RPMI7951 (cell line): ENCODE results near the gene PHLDA3. TPM values are rescaled to one million over a fixed set of nuclear protein-coding genes. Genes with fewer than 3 reads are reported as not detected.

Experiments used
- DNase-seq: peaks from one replicate; pipeline ENCODE4 v3.0.0-alpha.2; 2012; ENCODE audit warnings: low read depth
- total RNA-seq: library from RNA; depleted of rRNA; stranded (reverse); fragments of >200 nt; shearing (Covaris generic); gene quantifications from 2 replicates; pipeline ENCODE4 v1.2.3, GENCODE V29; 2014

Gene PHLDA3
- total RNA-seq, 1 experiment from 2014 or later = 6.4 TPM

DNA sequence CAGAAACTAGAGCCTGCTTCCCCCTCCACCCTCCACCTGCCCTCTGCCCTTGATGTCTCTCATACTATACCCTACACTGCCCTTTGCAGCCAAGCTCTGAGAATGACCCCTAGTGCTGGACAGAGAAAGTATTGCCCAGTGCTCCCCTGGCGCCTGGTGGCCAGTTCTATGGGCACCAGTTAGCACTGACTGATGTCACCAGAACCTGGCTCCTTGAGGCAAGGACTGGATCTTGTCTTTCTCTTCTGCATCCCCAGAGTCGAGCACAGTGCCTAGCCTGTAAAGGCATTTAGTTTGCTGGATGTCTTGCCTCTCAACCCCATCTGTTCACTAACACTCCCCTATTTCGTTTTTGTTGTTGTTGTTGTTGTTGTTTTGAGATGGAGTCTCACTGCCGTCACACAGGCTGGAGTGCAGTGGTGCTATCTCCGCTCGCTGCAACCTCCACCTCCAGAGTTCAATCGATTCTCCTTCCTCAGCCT is 5.9 kb downstream of the PHLDA3 start:
- DNase-seq = no peak

DNA sequence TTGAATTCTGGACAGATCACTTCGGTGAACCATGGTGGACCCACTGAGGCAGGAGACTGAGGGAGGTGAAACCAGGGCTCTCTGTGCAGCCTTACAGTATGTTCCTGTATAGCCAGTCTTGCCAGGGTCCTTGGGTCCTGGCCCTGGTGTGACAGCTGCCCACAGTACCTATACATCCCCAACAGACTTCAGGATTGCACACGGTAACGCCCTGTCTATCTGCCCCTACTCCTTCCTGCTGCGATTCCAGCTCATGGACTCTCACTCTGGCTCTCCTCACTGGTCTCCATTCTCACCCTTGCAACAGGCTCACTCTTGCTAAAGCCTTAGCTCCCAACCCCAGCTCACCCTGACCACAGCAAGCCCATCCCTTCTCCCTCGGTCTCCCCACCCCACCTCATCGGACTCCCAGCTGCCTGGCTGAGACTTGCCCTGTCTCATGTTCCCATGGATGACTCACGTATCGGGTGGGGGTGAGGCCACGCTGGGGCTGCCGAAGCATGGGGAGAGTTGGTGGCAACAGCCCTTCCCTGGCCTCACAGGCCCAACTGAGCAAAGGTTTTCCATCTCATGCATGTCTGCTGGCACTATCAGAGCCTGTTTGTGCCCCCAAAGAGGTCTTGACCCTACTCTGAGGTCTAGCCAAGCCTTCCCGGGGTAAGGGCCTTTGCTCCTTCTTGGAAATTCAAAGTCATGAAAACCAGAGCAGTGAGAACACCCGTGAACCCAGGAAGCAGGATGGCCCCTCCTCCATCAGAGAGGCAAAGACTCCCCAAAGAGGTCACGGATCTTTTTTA is 7.1 kb downstream of the PHLDA3 start:
- peak; percentile 96 for DNase-seq

DNA sequence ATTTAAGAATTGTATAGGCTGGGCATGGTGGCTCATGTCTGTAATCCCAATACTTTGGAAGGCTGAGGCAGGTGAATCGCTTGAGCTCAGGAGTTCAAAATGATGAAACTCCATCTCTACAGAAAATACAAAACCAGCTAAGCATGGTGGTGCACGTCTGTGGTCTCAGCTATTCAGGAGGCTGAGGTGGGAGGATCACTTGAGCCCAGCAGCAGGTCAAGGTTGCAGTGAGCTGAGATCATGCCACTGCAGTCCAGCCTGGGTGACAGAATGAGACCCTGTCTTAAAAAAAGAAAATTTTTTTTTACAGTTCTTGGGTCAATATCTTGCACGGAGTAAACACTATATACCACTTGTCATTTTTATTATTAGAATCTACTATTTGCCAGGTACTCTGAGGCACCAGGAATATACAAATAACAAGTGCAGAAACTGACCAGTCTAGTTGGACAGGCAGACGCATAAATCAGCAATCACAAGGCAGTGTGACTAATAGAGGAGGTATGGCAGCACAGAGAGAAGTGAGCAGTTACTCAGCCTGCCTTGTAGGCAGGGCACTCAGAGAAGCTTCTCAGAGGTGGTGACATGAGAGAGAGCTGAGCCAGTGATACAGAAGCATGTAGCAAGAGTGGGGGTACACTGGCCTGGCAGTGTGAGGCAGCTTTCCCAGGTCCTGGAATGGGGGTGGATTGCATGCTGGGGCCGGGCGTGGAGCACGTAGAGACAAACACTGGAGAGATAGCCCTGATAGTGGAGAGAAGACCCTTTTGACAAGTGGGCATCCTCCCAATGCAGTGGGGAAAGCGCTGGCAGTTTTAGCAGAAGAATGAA is 8.0 kb downstream of the PHLDA3 start:
- peak; percentile 91 for DNase-seq

DNA sequence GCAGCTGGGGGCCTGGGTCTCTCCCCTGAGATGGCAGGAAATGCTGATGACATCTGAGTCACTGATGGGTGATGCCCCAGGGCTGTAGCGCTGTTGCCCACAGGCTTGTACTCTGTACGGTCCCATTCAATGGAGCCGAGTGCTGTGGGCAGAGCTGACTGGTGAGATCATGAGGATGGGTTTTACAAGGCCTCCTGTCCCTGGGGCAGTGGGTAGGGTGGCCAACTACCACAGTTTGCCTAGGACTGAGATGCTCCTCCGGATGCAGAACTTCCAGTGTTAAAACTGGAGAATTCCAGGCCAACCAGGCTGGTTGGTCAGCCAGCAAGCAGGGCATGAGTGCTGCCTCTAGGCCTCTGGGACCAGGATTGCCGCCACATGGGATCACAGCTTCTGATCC is 9.2 kb downstream of the PHLDA3 start:
- DNase-seq = no peak

DNA sequence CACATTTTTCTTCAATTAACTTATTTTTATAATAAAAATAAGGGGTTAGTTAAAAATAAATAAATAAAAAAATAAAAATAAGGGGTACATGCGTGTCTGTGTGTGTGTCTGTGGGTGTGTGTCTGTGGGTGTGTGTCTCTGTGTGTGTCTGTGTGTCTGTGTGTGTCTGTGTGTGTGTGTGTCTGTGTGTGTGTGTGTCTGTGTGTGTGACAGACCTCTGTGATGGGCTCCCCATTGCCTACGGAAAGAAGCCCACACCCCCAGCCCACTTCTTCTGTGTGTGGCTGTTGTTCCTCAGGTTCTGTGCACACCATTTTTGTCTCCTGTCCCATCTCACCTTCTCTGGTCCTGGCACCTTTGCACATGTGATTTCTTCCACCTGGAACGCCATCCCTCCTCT is 9.9 kb downstream of the PHLDA3 start:
- DNase-seq = no peak

DNA sequence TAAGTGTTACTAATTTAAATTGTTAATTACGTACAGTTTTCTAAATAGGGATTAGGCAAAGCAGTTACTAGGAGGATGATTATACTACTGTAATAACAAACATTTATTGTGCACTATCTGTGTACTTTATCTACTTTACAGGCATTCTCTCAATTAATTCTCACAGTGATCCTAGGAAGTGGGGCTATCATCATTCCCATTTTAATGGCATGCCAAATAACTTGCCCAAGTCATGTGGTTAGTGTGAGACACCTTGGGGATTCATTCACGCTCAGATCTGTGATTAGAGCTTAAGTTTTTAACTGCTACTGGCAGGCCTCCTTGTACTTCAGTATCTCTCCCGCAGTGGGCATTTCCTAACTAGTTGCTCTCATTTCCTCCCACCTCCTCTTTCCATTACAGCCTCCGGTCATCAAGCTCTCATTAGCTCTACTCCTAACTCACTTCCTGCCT is 11.5 kb downstream of the PHLDA3 start:
- no peak for DNase-seq

DNA sequence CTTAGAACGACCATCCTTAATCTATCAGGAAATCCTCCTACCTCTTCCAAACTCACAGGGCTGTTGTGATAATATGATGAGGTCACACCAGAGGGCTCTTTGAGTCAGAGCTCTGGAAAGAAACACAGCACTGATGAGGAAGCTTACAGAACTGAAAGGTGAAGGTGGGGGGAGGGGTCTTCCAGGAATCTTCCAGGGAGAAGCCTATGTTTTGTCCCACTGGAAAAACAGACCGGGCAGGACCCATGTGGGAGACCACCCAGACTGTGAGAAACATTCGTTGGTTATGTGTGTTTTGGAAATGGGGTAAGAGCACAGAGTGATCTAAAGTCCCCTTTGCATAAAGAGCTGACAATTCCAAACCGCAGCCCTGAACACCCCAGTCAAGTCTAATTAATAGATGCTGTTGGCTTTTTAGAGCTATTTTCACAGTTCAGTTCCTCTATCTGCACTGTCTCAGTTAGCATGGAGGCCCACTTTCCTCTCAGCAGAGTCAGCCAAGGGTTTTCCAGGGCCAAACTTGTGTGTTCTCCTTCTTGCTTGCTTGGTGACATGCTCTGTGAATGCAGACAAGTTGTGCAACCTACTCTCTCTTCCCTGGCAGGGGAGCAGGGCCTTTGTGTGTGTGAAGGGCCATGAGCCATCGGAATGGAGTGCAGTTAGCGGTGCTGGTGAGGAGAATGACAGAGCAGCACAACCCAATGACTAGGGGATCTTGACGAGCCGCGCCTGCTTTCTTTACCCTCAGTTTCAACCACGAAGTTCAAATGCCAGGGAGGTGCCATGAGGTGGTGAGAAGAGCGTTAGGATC is 12.3 kb downstream of the PHLDA3 start:
- DNase-seq = peak; percentile 85

DNA sequence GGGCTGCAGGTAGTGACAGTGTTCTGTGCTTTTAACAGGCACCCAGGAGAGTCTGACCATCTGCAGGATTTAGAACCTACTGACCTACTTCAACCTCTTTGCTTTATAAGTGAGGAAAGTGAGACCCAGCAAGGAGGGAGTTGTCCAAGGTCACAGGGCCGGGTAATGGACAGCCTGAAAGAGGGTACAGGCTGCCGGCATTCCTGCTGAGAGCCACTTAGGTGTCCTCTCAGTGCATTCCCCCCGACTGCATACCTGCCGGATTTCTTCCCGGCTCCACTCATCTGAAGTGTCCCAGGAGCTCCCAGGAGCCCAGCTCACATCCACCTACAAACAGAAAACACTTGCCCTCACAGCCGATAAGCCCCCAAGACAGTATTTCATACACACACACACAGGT is 13.9 kb downstream of the PHLDA3 start:
- no peak for DNase-seq

DNA sequence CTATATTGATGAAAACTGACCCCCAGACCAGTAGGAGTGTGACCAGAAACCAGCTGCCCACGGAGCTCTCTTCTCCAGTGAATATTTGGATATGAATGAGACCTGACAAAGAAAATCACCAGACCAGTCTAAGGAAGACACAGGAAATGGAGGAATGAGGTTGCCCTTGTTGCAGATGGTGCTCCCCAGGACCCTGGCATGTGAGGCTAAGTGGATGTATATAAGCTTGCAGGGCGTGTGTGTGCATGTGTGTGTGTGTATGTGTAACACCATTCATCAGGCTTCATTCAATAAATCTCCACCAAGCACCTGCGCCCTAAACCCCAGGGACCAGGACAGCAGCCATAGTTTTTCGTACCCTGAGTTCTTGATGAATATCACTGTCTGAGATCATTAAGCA is 14.4 kb downstream of the PHLDA3 start:
- DNase-seq = no peak

DNA sequence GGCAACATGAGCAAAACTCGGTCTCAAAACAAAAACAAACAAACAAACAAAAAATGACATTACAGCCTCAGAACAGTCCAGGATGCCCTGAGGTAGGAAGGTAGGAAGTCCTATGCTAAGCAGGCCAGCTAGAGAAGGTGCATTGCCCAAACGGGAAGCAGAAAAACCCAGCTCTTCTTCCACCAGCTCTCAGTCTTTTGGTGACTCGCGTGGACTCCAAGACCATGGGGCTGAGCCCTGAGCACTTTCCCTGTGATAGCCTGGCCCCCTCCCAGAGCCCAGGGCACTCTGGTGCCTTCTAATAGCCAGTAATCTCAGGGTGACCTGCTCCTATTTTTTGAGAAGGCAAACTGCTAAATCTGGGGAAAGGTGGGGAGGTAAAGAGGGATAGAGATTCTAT is 16.1 kb downstream of the PHLDA3 start:
- DNase-seq = no peak

DNA sequence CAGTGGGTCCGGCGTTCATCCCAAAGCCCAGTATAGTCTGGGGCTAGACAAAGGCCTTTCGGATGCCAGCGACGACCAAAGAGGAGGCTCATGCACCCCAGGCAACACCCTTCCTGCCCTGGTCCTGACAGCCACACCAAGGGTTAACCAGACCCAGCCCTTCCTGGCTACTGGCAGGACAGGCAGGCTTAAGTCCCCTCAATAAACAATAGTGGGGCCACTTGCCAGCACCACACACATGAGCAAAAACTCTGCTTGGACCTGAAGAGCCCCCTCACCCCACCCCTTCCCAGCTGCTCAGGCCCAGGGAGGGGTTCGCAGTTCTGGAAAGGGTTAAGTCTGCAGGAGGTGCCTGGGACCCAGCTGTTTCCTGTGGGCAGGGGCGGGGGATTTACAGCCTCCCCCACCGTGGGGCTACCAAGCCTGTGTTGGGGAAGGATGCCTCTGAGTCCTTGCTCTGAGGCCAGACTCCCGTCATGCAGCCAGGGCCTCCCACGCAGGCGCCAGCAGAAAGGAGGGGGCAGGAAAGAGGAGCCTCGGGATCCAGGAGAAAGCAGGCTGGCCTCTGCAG is 18.2 kb downstream of the PHLDA3 start:
- peak; percentile 83 for DNase-seq

DNA sequence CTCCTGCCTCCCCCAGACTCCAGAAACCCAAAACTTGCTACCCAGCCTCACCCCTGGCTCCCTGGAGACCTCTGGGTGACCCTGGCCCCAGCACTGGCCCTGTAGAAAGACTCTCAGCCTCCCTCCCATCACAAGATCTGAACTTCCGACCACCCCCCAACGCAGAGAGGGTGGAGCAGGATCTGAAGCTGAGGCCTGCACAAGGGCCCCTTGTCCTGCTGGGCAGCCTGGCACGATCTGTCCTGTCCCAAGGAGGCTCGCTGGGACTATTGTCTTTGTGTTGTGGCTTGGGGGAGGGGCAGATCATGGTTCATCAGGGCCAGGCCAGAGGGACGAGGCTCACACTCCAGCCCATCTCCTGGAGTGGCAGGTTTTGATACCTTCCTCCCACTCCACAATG is 20.0 kb downstream of the PHLDA3 start:
- no peak for DNase-seq

DNA sequence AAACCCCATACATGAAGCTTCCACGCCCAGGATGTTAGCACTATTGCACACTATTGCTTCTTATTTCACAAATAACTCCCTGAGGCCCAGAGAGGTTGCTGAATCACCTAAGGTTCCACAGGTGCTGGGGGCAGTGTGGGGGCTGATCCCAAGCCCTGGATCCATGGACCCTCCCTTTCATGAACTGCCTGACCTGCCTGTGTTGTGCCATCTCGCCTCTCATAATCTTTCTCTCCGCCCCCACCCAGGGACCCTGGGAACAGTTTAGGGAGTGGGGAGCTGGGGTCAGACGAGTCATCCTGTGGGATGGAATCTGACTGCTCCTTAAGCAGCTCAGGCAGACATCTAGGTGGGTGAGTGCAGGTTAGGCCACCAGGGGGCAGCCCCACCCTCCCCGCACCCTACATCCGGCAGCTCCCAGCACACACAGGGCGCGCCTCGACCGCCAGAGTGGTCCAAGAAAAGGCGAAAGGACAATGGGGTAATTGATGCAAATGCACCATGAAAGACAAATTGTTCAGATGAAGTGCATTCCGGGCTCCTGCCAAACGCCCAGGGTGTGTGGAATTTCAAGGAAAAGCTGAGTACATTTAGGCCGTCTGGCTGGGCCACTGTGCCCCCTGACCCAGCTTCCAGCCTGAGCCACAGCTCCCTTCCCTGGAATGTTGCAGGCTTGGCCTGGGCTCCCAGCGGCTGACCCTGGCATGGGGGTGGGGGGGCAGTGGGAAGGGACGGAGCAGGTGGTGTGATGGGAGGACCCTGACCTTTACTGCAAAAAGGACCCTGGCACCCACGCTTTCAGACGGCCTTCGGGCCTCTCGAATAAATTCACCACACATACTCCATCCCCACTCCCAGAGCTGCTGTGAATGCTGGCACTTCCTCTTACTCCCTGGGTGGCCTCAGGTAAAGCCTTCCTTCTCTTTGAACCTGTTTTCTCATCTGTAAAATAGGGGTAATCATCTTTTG is 20.8 kb downstream of the PHLDA3 start:
- peak; percentile 72 for DNase-seq

DNA sequence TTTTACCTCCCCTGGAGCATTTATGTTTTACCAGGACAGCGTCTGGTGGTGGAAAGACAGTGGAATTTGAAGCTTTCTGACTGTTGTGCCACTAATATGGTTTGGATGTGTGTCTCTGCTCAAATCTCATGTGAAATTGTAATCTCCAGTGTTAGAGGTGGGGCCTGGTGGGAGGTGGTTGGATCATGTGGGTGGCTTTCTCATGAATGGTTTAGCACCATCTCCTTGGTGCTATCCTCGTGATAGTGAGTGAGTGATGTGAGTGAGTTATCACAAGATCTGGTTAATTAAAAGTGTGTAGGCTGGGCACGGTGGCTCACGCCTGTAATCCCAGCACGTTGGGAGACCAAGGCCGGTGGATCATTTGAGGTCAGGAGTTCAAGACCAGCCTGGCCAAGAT is 23.7 kb downstream of the PHLDA3 start:
- no peak for DNase-seq

DNA sequence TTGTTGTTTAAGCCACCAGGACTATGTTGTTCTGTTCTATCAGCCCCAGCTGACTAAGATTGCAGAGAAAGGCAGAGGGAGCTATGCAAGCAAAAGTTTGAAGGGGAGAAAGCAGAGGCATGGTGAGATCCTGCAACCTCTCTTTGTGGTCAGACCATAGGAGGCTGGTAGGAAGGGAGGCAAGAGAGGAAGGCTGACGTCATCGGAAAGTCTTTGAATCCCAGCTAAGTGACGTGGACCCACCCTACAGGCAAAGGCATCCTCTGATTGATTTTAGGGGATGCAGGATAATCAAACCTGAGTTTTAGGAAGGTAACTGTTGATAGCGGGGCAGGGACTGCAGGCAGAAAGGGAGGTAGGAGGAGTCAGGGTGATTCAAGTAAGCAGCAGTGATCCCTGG is 24.2 kb downstream of the PHLDA3 start:
- DNase-seq = peak; percentile 26

DNA sequence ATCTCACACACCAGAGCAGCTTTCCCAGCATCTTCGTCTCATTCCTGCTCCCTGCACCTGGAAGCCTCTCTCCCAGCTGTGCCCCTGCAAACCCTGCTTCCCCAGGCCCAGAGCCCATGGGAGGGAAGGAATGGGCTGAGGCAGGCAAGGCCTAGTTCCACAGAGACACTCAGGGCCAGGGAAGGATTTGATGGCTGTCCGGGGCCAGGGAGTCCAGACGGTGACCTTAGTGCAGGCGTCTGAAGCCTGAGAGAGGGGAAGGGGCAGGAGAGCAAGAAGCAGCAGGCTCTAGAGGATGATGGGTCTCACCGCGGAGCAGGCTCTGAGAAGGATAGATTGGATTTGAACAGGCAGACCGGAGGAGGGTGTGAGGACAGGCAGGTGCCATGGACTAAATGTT is 25.2 kb downstream of the PHLDA3 start:
- no peak for DNase-seq

DNA sequence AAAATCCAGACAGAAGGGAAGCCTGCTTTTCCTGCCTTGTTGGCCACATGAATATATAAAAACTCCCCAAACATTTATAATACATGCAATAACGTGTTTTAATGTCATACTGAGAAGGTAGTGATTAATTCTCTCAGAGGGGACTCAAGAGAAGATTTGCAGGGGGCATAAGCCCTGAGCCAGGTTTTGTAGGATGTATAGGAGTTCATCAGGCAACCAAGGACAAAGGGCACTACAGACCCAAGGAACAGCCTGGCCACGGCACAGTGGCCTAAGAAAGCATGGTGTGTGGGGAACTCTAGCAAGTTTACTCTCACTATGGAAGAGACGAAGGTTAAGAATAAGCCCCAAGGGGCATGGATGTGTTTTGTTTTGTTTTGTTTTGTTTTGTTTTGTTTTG is 32.0 kb downstream of the PHLDA3 start:
- no peak for DNase-seq

DNA sequence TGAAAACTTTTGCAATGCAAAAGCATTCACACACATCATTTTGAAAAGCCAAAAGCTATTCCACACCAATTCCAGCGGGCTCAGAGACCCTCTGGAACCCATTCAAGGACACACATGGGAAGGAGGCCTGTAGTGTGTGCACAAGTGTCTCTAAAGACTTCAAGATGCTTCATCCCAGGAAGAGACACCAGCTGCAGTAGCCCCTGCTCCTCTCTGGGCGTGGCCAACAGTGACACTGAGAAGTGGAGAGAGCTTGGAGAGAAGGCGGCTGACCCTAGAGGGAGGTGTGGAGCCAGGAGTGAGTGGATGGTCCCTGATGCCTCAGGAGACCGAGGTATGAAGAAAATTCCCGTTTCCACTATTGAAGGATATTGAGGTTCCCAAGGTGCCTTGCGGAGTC is 32.6 kb downstream of the PHLDA3 start:
- DNase-seq = peak; percentile 29

DNA sequence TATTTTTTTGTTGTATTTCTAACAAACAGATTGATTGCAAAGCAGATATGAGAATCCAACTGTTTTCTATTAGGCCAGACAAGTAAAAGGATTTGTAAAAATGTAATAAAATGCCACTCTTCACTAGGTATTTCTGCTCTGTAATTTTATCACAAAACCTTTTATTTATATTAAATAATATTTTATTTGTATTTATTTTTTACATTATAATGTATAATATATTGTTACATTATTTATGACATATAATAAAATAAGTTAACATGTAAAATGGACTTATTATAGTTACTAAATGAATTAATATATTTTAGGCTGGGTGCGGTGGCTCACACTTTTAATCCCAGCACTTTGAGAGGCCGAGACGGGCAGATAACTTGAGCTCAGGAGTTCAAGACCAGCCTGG is 34.7 kb downstream of the PHLDA3 start:
- no peak for DNase-seq

DNA sequence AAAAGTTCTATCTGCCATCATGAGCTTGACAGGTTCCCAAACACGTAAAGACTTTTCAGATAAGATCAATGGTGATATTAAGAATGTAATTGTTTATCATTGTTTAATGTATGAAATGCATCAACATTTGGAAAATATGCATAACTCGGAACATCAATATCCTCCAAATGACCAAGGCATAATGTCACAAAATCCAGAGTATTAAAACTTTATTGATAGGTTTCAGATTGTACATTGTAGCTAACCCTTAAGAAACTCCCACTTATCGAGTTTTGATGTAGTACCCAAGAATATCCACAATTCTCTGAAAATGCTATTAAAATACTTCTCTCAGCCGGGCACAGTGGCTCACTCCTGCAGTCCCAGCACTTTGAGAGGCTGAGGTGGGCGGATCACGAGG is 35.4 kb downstream of the PHLDA3 start:
- DNase-seq = no peak

DNA sequence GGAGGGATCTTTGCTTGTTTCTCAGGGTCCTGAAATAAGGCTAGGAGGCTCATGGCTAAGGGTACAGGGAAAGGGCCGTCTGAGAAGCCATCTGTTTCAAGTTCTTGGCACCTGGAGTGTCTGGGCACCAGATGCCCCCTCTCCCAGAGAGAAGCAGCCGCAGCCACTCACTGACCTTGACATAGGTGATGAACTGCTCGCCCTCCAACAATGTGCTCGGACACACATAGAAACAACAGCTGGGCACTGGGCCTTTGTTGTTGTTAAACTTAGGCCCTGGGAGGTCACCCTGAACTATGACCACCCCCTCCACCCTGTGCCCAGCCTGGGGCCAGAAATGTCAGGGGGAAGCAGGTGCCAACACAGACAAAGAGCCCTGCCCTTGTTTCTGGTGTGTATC is 38.2 kb downstream of the PHLDA3 start:
- peak; percentile 8 for DNase-seq
